Naive thymus-derived CD4-positive, alpha-beta T cell (primary cell): ENCODE measurements around the gene ACSF3. TPM values are rescaled to one million over a fixed set of nuclear protein-coding genes. Genes with fewer than 3 reads are reported as not detected.

ENCODE experiments used
- ATAC-seq: fragments of 150-1000 bp; cut with Tn5 transposase; 2 replicates; pipeline ENCODE4 v1.10.0; 2021; ENCODE audit warnings: mild to moderate bottlenecking, moderate library complexity
- CTCF ChIA-PET: fragments of 350-600 bp; sonication (Branson Sonifier 250); formaldehyde crosslinking; loops from one replicate; lab custom pipeline; 2021; ENCODE audit warnings: antibody characterized with exemption; lab: Charles Lee
- POLR2A ChIA-PET: fragments of 350-600 bp; sonication (Branson Sonifier 250); formaldehyde crosslinking; loops from one replicate; lab custom pipeline; 2021; ENCODE audit warnings: antibody characterized with exemption, inconsistent platforms; lab: Charles Lee
- DNase-seq, 9 donors: peaks; one replicate each; pipeline versions ENCODE4 v3.0.0 to v3.0.0-alpha.2; 2020 to 2022; ENCODE audit warnings: mixed read lengths in 1 of 9
- H3K27ac ChIP-seq: one replicate; pipeline ENCODE4 v1.7.0; 2013; ENCODE audit warnings: mild to moderate bottlenecking, low read depth, low read length, moderate library complexity
- H3K27me3 ChIP-seq, 2 donors: one replicate each; pipeline ENCODE4 v1.7.0; 2013; ENCODE audit warnings: low read length in 2 of 2, mild to moderate bottlenecking in 2 of 2, moderate library complexity in 2 of 2; ENCODE audit not compliant: control insufficient read depth in 2 of 2, insufficient read depth in 2 of 2
- H3K36me3 ChIP-seq, 3 experiments: 1 replicate in 2 of 3; 2 replicates in 1 of 3; pipeline ENCODE4 v1.7.0; 2013; ENCODE audit warnings: low read length in 3 of 3, mild to moderate bottlenecking in 3 of 3, moderate library complexity in 1 of 3; ENCODE audit not compliant: insufficient read depth in 3 of 3, control insufficient read depth in 2 of 3
- H3K4me1 ChIP-seq, 2 donors: one replicate each; pipeline ENCODE4 v1.7.0; 2013; ENCODE audit warnings: low read length in 2 of 2, mild to moderate bottlenecking in 2 of 2, moderate library complexity in 1 of 2; ENCODE audit not compliant: control insufficient read depth in 2 of 2, insufficient read depth in 2 of 2
- H3K4me3 ChIP-seq: 2 replicates; pipeline ENCODE4 v1.7.0; 2013; ENCODE audit warnings: mild to moderate bottlenecking, low read length
- H3K9me3 ChIP-seq, 3 experiments: 1 replicate in 2 of 3; 2 replicates in 1 of 3; pipeline ENCODE4 v1.7.0; 2013; ENCODE audit warnings: low read length in 3 of 3; ENCODE audit not compliant: control insufficient read depth in 2 of 3
- H3K27ac Mint-ChIP-seq, 9 donors: one replicate each; pipeline ENCODE4 v1.8.0; 2020 to 2022; ENCODE audit warnings: mixed read lengths in 9 of 9, mild to moderate bottlenecking in 8 of 9, moderate library complexity in 5 of 9, inconsistent platforms in 2 of 9
- H3K27me3 Mint-ChIP-seq, 5 donors: one replicate each; pipeline ENCODE4 v1.8.0; 2021 to 2022; ENCODE audit warnings: mixed read lengths in 5 of 5, mild to moderate bottlenecking in 1 of 5
- H3K36me3 Mint-ChIP-seq, 5 donors: one replicate each; pipeline ENCODE4 v1.8.0; 2020 to 2022; ENCODE audit warnings: mixed read lengths in 5 of 5, mild to moderate bottlenecking in 3 of 5, inconsistent platforms in 1 of 5
- H3K4me1 Mint-ChIP-seq, 7 donors: one replicate each; pipeline ENCODE4 v1.8.0; 2020 to 2022; ENCODE audit warnings: mixed read lengths in 7 of 7, mild to moderate bottlenecking in 3 of 7, inconsistent platforms in 1 of 7
- H3K4me3 Mint-ChIP-seq, 10 donors: one replicate each; pipeline ENCODE4 v1.8.0; 2020 to 2022; ENCODE audit warnings: mild to moderate bottlenecking in 10 of 10, mixed read lengths in 10 of 10, moderate library complexity in 6 of 10, inconsistent platforms in 2 of 10
- H3K9me3 Mint-ChIP-seq, 11 donors: one replicate each; pipeline ENCODE4 v1.8.0; 2020 to 2022; ENCODE audit warnings: mixed read lengths in 11 of 11, mild to moderate bottlenecking in 4 of 11, inconsistent platforms in 1 of 11, moderate library complexity in 1 of 11
- intact Hi-C, 2 donors: fragments of 100-400 bp; cut with micrococcal nuclease; formaldehyde crosslinking; loops; one replicate each; pipeline ENCODE4 v1.15.1; 2023
- polyA plus RNA-seq, 2 donors: library from polyadenylated mRNA; unstranded; fragments of 300-500 nt; fragmentation: Illumina TruSeq; gene quantifications; one replicate each; pipeline ENCODE4 v1.2.3, GENCODE V29; 2021
- total RNA-seq, 6 experiments: library from RNA in 5 of 6; stranded (reverse) in 5 of 6; gene quantifications; 1 replicate in 5 of 6; 2 replicates in 1 of 6; pipeline ENCODE4 v1.2.3 and lab custom pipeline; 2021 to 2026

Gene ACSF3
- total and polyA plus RNA-seq, 7 experiments from 2014 or later = 26.2 to 84.1 (median 68.5) TPM

GRCh38 chr16:89055313-89055712, 38.3 kb upstream of the ACSF3 start:
- CTCF ChIA-PET = no interaction called here
- no peaks in the 10 kb centered on the region for H3K27me3 Mint-ChIP-seq

DNA sequence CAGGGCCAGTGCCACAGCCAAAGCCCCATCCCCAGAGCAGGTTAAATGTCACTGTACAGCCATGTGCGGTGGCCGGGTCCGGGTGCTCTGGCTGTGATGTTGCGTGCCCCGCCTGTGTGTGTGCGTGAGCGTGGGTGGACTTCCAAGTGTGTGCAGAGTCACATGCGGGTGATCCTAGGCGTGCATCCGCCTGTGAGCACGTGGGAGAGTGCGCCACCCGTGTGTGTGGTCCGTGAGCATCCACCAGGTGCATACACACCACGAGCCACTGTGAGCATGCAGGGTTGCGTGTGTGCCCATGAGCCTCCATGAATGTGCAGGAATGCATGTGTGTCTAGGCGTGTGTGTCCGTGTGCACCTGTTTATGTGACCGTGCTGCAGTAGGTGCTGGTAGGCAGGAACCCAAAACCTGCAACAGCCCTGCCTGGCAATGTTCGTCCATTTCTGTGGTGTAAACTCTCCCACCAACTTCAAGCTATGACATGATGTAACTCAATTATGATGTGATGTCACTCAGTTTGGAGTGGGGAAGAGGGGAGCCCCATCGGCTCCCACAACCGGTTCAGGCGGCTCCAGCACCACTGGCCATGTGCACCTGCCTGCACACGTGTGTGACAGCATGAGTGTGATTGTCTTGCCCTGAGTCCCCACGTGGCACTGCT, 37.6 kb upstream of the ACSF3 start:
- Histone ChIP-seq H3K27me3 (no peaks in the 10 kb centered on the region), H3K9me3 (no peaks in the 10 kb centered on the region), H3K4me1 (no peaks in the 10 kb centered on the region), H3K4me3 (no peak overlapping the region), H3K27ac (no peak overlapping the region), H3K36me3 (no peaks in the 10 kb centered on the region)
- H3K27ac Mint-ChIP-seq = no peak overlapping the region
- ATAC-seq (no peak), DNase-seq (no peak)
- H3K4me3 Mint-ChIP-seq = no peak overlapping the region
- POLR2A ChIA-PET = no interaction called here
- CTCF ChIA-PET = no interaction called here
- no peaks in the 10 kb centered on the region for H3K9me3 Mint-ChIP-seq
- no peaks in the 10 kb centered on the region for H3K27me3 Mint-ChIP-seq
- intact Hi-C loops = no loop called here
- no peaks in the 10 kb centered on the region for H3K36me3 Mint-ChIP-seq
- H3K4me1 Mint-ChIP-seq = peaks cover 0 to 11% (median 4%) of the 10 kb centered on the region in 7 donors

More at GRCh38 chr16:89055313-89055712, 38.3 kb upstream of the ACSF3 start:
- Histone ChIP-seq H3K4me3 (no peak overlapping the region), H3K27ac (no peak overlapping the region), H3K27me3 (no peaks in the 10 kb centered on the region), H3K4me1 (no peaks in the 10 kb centered on the region), H3K9me3 (no peaks in the 10 kb centered on the region), H3K36me3 (no peaks in the 10 kb centered on the region)
- intact Hi-C loops = no loop called here
- Mint-ChIP-seq H3K36me3 (no peaks in the 10 kb centered on the region), H3K4me3 (no peak overlapping the region), H3K9me3 (no peaks in the 10 kb centered on the region), H3K4me1 (peaks cover 0 to 11% (median 4%) of the 10 kb centered on the region in 7 donors), H3K27ac (no peak overlapping the region)
- no peak for ATAC-seq
- POLR2A ChIA-PET = no interaction called here
- DNase-seq = no peak

DNA sequence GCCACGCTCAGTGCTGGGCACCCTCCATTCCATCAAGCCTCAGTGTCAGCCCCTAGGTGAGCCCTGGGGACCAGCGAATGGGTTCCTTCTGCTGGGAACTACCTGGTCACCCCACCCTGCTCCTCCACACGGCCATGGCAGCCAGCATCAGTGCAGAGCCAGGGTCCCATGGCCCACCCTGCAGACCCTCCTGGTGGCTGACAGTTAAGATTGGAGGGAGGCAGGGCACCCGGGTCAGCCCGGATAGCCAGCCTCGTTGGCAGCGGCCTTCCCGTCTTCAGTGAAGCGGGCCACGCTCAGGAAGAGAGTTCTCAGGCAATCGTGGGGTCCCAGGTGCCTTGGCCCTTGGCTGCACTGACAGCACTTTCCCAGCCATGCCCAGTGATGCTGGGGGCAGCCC, 37.1 kb upstream of the ACSF3 start:
- Histone ChIP-seq H3K9me3 (no peaks in the 10 kb centered on the region), H3K4me3 (no peak overlapping the region), H3K27ac (no peak overlapping the region), H3K36me3 (no peaks in the 10 kb centered on the region), H3K4me1 (no peaks in the 10 kb centered on the region), H3K27me3 (no peaks in the 10 kb centered on the region)
- no peaks in the 10 kb centered on the region for H3K36me3 Mint-ChIP-seq
- intact Hi-C loops = no loop called here
- H3K9me3 Mint-ChIP-seq = no peaks in the 10 kb centered on the region
- ChIA-PET POLR2A (no interaction called here), CTCF (no interaction called here)
- ATAC-seq = no peak
- no peak overlapping the region for H3K27ac Mint-ChIP-seq
- no peaks in the 10 kb centered on the region for H3K27me3 Mint-ChIP-seq
- DNase-seq = no peak
- H3K4me1 Mint-ChIP-seq = peaks cover 0 to 11% (median 4%) of the 10 kb centered on the region in 7 donors
- H3K4me3 Mint-ChIP-seq = no peak overlapping the region

- no peak overlapping the region for H3K4me3 Mint-ChIP-seq
- Histone ChIP-seq H3K27me3 (no peaks in the 10 kb centered on the region), H3K4me1 (no peaks in the 10 kb centered on the region), H3K27ac (no peak overlapping the region), H3K36me3 (no peaks in the 10 kb centered on the region), H3K9me3 (no peaks in the 10 kb centered on the region), H3K4me3 (no peak overlapping the region)
- H3K27me3 Mint-ChIP-seq = no peaks in the 10 kb centered on the region
- peaks cover 0 to 7% (median 1%) of the 10 kb centered on the region in 7 donors for H3K4me1 Mint-ChIP-seq
- H3K9me3 Mint-ChIP-seq = no peaks in the 10 kb centered on the region
- no peaks in the 10 kb centered on the region for H3K36me3 Mint-ChIP-seq
- intact Hi-C loops = no loop called here
- ChIA-PET CTCF (no interaction called here), POLR2A (no interaction called here)
- ATAC-seq = no peak
- DNase-seq = no peak
- H3K27ac Mint-ChIP-seq = peak overlapping the region in 1 of 9 donors; percentile 5
These were observed 35.9 kb upstream of the ACSF3 start for GRCh38 chr16:89057738-89058137.

DNA sequence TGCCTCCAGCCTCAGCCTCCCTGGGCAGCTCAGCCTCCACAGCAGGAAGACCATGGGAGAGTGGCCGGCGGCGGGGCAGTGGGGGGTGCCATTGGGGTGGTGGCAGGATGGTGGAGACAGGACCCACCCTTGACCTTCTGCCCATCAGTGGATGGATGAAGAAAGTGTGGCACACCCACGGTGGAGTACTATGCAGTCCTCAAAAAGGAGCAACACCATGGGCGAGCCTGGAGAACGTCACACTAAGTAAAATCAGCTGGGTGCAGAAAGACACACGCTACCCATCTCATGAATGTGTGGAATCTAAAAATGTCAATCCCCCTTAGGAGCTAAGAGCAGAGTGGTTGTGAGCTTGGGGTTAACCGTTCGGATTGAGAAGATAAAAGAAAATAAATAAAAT, 34.8 kb upstream of the ACSF3 start:
- no peaks in the 10 kb centered on the region for H3K4me1 Mint-ChIP-seq
- no peaks in the 10 kb centered on the region for H3K36me3 ChIP-seq
- no peaks in the 10 kb centered on the region for H3K27me3 ChIP-seq
- H3K4me1 ChIP-seq = no peaks in the 10 kb centered on the region
- ATAC-seq (no peak), DNase-seq (no peak)
- intact Hi-C loops = no loop called here
- no peak overlapping the region for H3K27ac Mint-ChIP-seq
- no peaks in the 10 kb centered on the region for H3K27me3 Mint-ChIP-seq
- ChIA-PET POLR2A (no interaction called here), CTCF (no interaction called here)
- no peak overlapping the region for H3K27ac ChIP-seq
- H3K9me3 Mint-ChIP-seq = no peaks in the 10 kb centered on the region
- no peak overlapping the region for H3K4me3 Mint-ChIP-seq
- no peak overlapping the region for H3K4me3 ChIP-seq
- no peaks in the 10 kb centered on the region for H3K9me3 ChIP-seq
- no peaks in the 10 kb centered on the region for H3K36me3 Mint-ChIP-seq

GRCh38 chr16:89060207-89060794, 33.4 kb upstream of the ACSF3 start:
- no peak for DNase-seq

GRCh38 chr16:89061086-89061485, 32.6 kb upstream of the ACSF3 start:
- Histone ChIP-seq H3K4me1 (no peaks in the 10 kb centered on the region), H3K27me3 (no peaks in the 10 kb centered on the region), H3K9me3 (no peaks in the 10 kb centered on the region), H3K27ac (no peak overlapping the region), H3K4me3 (no peak overlapping the region), H3K36me3 (no peaks in the 10 kb centered on the region)
- H3K36me3 Mint-ChIP-seq = no peaks in the 10 kb centered on the region
- ChIA-PET CTCF (no interaction called here), POLR2A (no interaction called here)
- intact Hi-C loops = no loop called here
- H3K27ac Mint-ChIP-seq = no peak overlapping the region
- no peak overlapping the region for H3K4me3 Mint-ChIP-seq
- DNase-seq = no peak
- no peak for ATAC-seq
- no peaks in the 10 kb centered on the region for H3K4me1 Mint-ChIP-seq
- no peaks in the 10 kb centered on the region for H3K9me3 Mint-ChIP-seq
- no peaks in the 10 kb centered on the region for H3K27me3 Mint-ChIP-seq

More at GRCh38 chr16:89060207-89060794, 33.4 kb upstream of the ACSF3 start:
- H3K36me3 ChIP-seq = no peaks in the 10 kb centered on the region
- Mint-ChIP-seq H3K4me3 (no peak overlapping the region), H3K27ac (no peak overlapping the region), H3K27me3 (no peaks in the 10 kb centered on the region), H3K36me3 (no peaks in the 10 kb centered on the region), H3K9me3 (no peaks in the 10 kb centered on the region), H3K4me1 (no peaks in the 10 kb centered on the region)
- intact Hi-C loops = no loop called here
- ChIA-PET CTCF (no interaction called here), POLR2A (interaction anchor here (0.7 kb wide), 1 partner anchor 36 kb away, joined by 4 read pairs; no protein-coding TSS in a partner anchor)
- no peak overlapping the region for H3K4me3 ChIP-seq
- ATAC-seq = no peak
- H3K27me3 ChIP-seq = no peaks in the 10 kb centered on the region
- no peaks in the 10 kb centered on the region for H3K4me1 ChIP-seq
- H3K27ac ChIP-seq = no peak overlapping the region
- no peaks in the 10 kb centered on the region for H3K9me3 ChIP-seq
